ENCODE data around the gene POLR3K. TPM values are rescaled to one million over a fixed set of nuclear protein-coding genes. Genes with fewer than 3 reads are reported as not detected.

The POLR3K gene
- polyA plus RNA-seq, 2 of the 4 experiments (the other 2 are of a cell fraction): 47.6 to 50.9 TPM

GRCh38 chr16:85865-86264 lies 32.5 kb upstream of the POLR3K start:
- ChIA-PET POLR2A (interaction anchor here (1.1 kb wide), 1 partner anchor 13 kb away, joined by 3 read pairs; the partner anchor contains the start of gene RHBDF1), CTCF (interaction anchor here (0.6 to 30.3 kb wide), 6 partner anchors 8 to 663 kb away, joined by 3 to 718 read pairs (median 8); partner anchors contain the start of genes MPG and RHBDF1)
- Histone ChIP-seq H3K4me3 (no peak overlapping the region), H3K4me2 (no peak overlapping the region), H3K27ac (no peak overlapping the region), H3K4me1 (peaks cover 10% of the 10 kb centered on the region), H3K9me3 (no peaks in the 10 kb centered on the region)
- WGBS (ENCODE audit: missing lambda C conversion rate): 85% methylated on average over 8 of the region's 9 CpGs
- TF ChIP-seq HOXB13 (CRISPR knock-in tag; IDR thresholded peaks at IDR 0.05; ENCODE audit: low read depth) (no peak), BHLHE40 (IDR thresholded peaks at IDR 0.05; ENCODE audit: low read depth, low read length) (no peak), HDAC2 (IDR thresholded peaks at IDR 0.05) (no peak), JUN (IDR thresholded peaks at IDR 0.05) (no peak), FOXS1 (CRISPR knock-in tag; IDR thresholded peaks at IDR 0.05) (no peak), MAZ (IDR thresholded peaks at IDR 0.05; ENCODE audit: borderline replicate concordance, low read depth, low read length) (no peak), E2F6 (IDR thresholded peaks at IDR 0.05; ENCODE audit: borderline replicate concordance, low read depth) (no peak), HOXA7 (CRISPR knock-in tag; IDR thresholded peaks at IDR 0.05) (no peak), ZC3H11A (IDR thresholded peaks at IDR 0.05) (no peak), KDM1A (IDR thresholded peaks at IDR 0.05; ENCODE audit: low read depth) (no peak), EP300 (IDR thresholded peaks at IDR 0.05) (no peak), MYC (IDR thresholded peaks at IDR 0.05; ENCODE audit: borderline replicate concordance, low read length) (no peak), HEYL (CRISPR knock-in tag; IDR thresholded peaks at IDR 0.05) (no peak), CHD2 (IDR thresholded peaks at IDR 0.05; ENCODE audit: low read length, partially characterized antibody) (no peak), CEBPB (IDR thresholded peaks at IDR 0.05) (no peak), FOSL2 (IDR thresholded peaks at IDR 0.05) (no peak), FOSL2 (CRISPR knock-in tag; IDR thresholded peaks at IDR 0.05) (no peak)
- no peak for FAIRE-seq
- no peak for ATAC-seq
- no peak for DNase-seq (ENCODE audit: low read depth in 1 of 2, low spot score in 1 of 2)

- DNase-seq (ENCODE audit: low read depth in 1 of 2, low spot score in 1 of 2) (no peak), FAIRE-seq (no peak), ATAC-seq (no peak; a peak in 1 of 6 replicates)
- TF ChIP-seq CBX2 (IDR thresholded peaks at IDR 0.05; ENCODE audit: borderline replicate concordance, low read depth) (no peak), ZFP36 (IDR thresholded peaks at IDR 0.05; ENCODE audit: borderline replicate concordance, partially characterized antibody) (no peak), RNF2 (IDR thresholded peaks at IDR 0.05; ENCODE audit: borderline replicate concordance, low read depth) (no peak), PHF8 (IDR thresholded peaks at IDR 0.05; ENCODE audit: borderline replicate concordance, low read depth) (no peak)
- no peaks in the 10 kb centered on the region for H3K9me3 ChIP-seq
- ChIA-PET POLR2A (interaction anchor here (1.1 kb wide), 1 partner anchor 13 kb away, joined by 3 read pairs; the partner anchor contains the start of gene RHBDF1), CTCF (interaction anchor here (0.6 to 30.3 kb wide), 7 partner anchors 9 to 664 kb away, joined by 3 to 718 read pairs (median 4); partner anchors contain the start of genes MPG and RHBDF1)
- H3K27ac ChIP-seq: peak overlapping the region in 1 of 2 experiments; percentile 60; a peak in 2 of 6 replicates
- H3K4me3 ChIP-seq: no peak overlapping the region
- WGBS (ENCODE audit: missing lambda C conversion rate): 92% methylated on average over 17 of the region's 18 CpGs
- H3K4me1 ChIP-seq: peaks cover 10% of the 10 kb centered on the region
- no peak overlapping the region for H3K4me2 ChIP-seq
Measured at GRCh38 chr16:85407-85782, 32.0 kb upstream of the POLR3K start.

GRCh38 chr16:84718-85406 lies 31.5 kb upstream of the POLR3K start:
- ChIA-PET CTCF (interaction anchor here (1.5 to 30.3 kb wide), 5 partner anchors 11 to 277 kb away, joined by 4 to 718 read pairs (median 7); partner anchors contain the start of genes MPG and RHBDF1), POLR2A (interaction anchor here (1.1 kb wide), 1 partner anchor 12 kb away, joined by 3 read pairs; the partner anchor contains the start of gene RHBDF1)
- no peak for TF ChIP-seq SMC3 (IDR thresholded peaks at IDR 0.05)
- no peak for TF ChIP-seq MAFK (IDR thresholded peaks at IDR 0.05; ENCODE audit: partially characterized antibody)
- no peak for TF ChIP-seq RFX5 (IDR thresholded peaks at IDR 0.05)
- TF ChIP-seq HDAC2 (IDR thresholded peaks at IDR 0.05): no peak
- TF ChIP-seq PBX3 (IDR thresholded peaks at IDR 0.05): no peak
- TF ChIP-seq EP300 (IDR thresholded peaks at IDR 0.05): no peak
- 0 out of 3 replicates have a peak, but pooled peaks have one; percentile 20 for TF ChIP-seq BCL3 (IDR thresholded peaks at IDR 0.05)
- TF ChIP-seq ELK1 (IDR thresholded peaks at IDR 0.05; ENCODE audit: low read depth, low read length): no peak
- ATAC-seq (peak; percentile 14 to 36; a peak in 5 of 6 replicates), DNase-seq (ENCODE audit: low read depth in 1 of 2, low spot score in 1 of 2) (no peak), FAIRE-seq (no peak)
- Histone ChIP-seq H3K4me1 (peaks cover 10% of the 10 kb centered on the region), H3K9me3 (no peaks in the 10 kb centered on the region), H3K27ac (peak overlapping the region in 1 of 2 experiments; percentile 60; a peak in 3 of 6 replicates), H3K4me3 (no peak overlapping the region), H3K4me2 (no peak overlapping the region)
- 61% methylated on average over 6 of the region's 7 CpGs for WGBS (ENCODE audit: missing lambda C conversion rate)
